ENCODE measurements around the gene USP44.

The USP44 gene

DNA sequence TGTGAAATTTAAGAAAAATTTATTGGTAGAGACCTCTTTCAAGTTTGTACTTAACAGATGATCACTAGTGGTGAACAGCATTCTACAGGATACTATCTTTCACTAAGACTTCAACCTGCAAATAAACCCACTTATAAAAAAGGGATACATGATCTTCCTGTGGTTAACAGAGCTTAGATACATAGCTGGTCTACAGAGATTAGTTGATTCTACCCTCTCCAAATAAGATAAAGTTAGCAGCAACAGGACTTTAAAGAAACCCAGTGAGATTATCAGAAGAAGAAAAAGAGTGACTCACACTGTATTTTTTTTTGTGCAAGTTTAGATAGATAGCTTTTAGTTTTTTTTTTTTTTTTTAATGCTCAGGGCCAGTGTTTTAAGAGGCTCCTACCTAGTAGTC is 34.5 kb downstream of the USP44 start:
- TF ChIP-seq, protein P1, sequence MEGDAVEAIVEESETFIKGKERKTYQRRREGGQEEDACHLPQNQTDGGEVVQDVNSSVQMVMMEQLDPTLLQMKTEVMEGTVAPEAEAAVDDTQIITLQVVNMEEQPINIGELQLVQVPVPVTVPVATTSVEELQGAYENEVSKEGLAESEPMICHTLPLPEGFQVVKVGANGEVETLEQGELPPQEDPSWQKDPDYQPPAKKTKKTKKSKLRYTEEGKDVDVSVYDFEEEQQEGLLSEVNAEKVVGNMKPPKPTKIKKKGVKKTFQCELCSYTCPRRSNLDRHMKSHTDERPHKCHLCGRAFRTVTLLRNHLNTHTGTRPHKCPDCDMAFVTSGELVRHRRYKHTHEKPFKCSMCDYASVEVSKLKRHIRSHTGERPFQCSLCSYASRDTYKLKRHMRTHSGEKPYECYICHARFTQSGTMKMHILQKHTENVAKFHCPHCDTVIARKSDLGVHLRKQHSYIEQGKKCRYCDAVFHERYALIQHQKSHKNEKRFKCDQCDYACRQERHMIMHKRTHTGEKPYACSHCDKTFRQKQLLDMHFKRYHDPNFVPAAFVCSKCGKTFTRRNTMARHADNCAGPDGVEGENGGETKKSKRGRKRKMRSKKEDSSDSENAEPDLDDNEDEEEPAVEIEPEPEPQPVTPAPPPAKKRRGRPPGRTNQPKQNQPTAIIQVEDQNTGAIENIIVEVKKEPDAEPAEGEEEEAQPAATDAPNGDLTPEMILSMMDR (IDR thresholded peaks at IDR 0.05) = no peak
- peaks cover 27% of the 10 kb centered on the region for H3K36me3 ChIP-seq
- H3K4me3 ChIP-seq (ENCODE audit: low read depth in 1 of 2, low read length in 1 of 2) = no peak overlapping the region
- no peaks in the 10 kb centered on the region for H3K9me3 ChIP-seq
- no peak overlapping the region for H3K27ac ChIP-seq
- H3K4me1 ChIP-seq (ENCODE audit: control insufficient read depth in 1 of 2, insufficient read depth in 1 of 2, low read depth in 1 of 2, low read length in 1 of 2) = no peaks in the 10 kb centered on the region
- no peaks in the 10 kb centered on the region for H3K27me3 ChIP-seq

GRCh38 chr12:95515197-95515596 is 36.1 kb downstream of the USP44 start:
- Histone ChIP-seq H3K4me3 (ENCODE audit: low read depth in 1 of 2, low read length in 1 of 2) (no peak overlapping the region), H3K9me3 (no peaks in the 10 kb centered on the region), H3K4me1 (ENCODE audit: control insufficient read depth in 1 of 2, insufficient read depth in 1 of 2, low read depth in 1 of 2, low read length in 1 of 2) (no peaks in the 10 kb centered on the region), H3K27ac (no peak overlapping the region), H3K36me3 (peaks cover 35% of the 10 kb centered on the region), H3K27me3 (no peaks in the 10 kb centered on the region)
- TF ChIP-seq, protein P1 (IDR thresholded peaks at IDR 0.05) = no peak

- Histone ChIP-seq H3K27me3 (no peaks in the 10 kb centered on the region), H3K36me3 (peaks cover 49% of the 10 kb centered on the region), H3K27ac (no peak overlapping the region), H3K9me3 (no peaks in the 10 kb centered on the region), H3K4me3 (ENCODE audit: low read depth in 1 of 2, low read length in 1 of 2) (no peak overlapping the region), H3K4me1 (ENCODE audit: control insufficient read depth in 1 of 2, insufficient read depth in 1 of 2, low read depth in 1 of 2, low read length in 1 of 2) (no peaks in the 10 kb centered on the region)
- TF ChIP-seq, protein P1 (IDR thresholded peaks at IDR 0.05) = no peak
Observed at GRCh38 chr12:95513599-95513998, 37.7 kb downstream of the USP44 start.

DNA sequence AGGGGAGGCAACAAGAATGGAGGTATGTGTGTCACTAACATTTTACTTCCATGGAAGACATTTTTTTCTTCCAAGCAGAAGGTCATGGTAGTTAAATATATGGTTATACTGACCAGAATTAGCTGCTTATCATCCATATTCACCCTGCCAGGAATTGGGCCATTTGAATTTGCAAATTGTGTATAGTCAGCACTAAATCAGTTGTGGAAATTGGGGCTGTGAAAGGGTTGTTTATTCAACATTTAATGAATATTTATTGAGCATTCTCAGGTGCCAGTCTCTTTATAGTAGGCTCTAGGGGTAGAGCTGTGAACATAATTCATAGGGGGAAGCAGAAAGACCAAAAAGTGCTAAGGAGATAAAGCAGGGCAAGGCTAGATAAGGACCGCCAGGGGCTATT is 39.3 kb downstream of the USP44 start:
- H3K27me3 ChIP-seq = no peaks in the 10 kb centered on the region
- peaks cover 60% of the 10 kb centered on the region for H3K36me3 ChIP-seq
- no peak overlapping the region for H3K4me3 ChIP-seq (ENCODE audit: low read depth in 1 of 2, low read length in 1 of 2)
- H3K9me3 ChIP-seq = no peaks in the 10 kb centered on the region
- H3K4me1 ChIP-seq (ENCODE audit: control insufficient read depth in 1 of 2, insufficient read depth in 1 of 2, low read depth in 1 of 2, low read length in 1 of 2) = no peaks in the 10 kb centered on the region
- H3K27ac ChIP-seq = no peak overlapping the region
- TF ChIP-seq, protein P1 (IDR thresholded peaks at IDR 0.05) = no peak

GRCh38 chr12:95509300-95509699 is 42.0 kb downstream of the USP44 start:
- H3K27me3 ChIP-seq = no peaks in the 10 kb centered on the region
- no peak overlapping the region for H3K4me3 ChIP-seq (ENCODE audit: low read depth in 1 of 2, low read length in 1 of 2)
- no peaks in the 10 kb centered on the region for H3K4me1 ChIP-seq (ENCODE audit: control insufficient read depth in 1 of 2, insufficient read depth in 1 of 2, low read depth in 1 of 2, low read length in 1 of 2)
- TF ChIP-seq, protein P1 (IDR thresholded peaks at IDR 0.05) = no peak
- peaks cover 80% of the 10 kb centered on the region for H3K36me3 ChIP-seq
- H3K27ac ChIP-seq = no peak overlapping the region
- no peaks in the 10 kb centered on the region for H3K9me3 ChIP-seq

Measured in neutrophil (primary cell).